ENCODE measurements around the gene NMRAL1. TPM values are rescaled to one million over a fixed set of nuclear protein-coding genes. Genes with fewer than 3 reads are reported as not detected.

NMRAL1 gene
- polyA plus RNA-seq, 1 of the 3 experiments (the other 2 are of a cell fraction), result 99.9 TPM

GRCh38 chr16:4452674-4453073 lies 21.8 kb downstream of the NMRAL1 start:
- Histone ChIP-seq H4K20me1 (ENCODE audit: insufficient read depth) (no peaks in the 10 kb centered on the region), H3K9ac (no peak overlapping the region), H3K4me3 (ENCODE audit: low read depth in 2 of 2, low read length in 1 of 2) (no peak overlapping the region), H3K36me3 (replicated peaks in 1 of 2; ENCODE audit: control insufficient read depth in 1 of 2, insufficient read depth in 2 of 2, low read length in 1 of 2) (peaks cover 23 to 52% of the 10 kb centered on the region in 2 experiments), H3K27me3 (ENCODE audit: insufficient read depth) (no peaks in the 10 kb centered on the region), H3K27ac (ENCODE audit: low read depth in 2 of 2, low read length in 1 of 2) (no peak overlapping the region), H3F3A (replicated peaks; ENCODE audit: insufficient read depth) (peaks cover 2% of the 10 kb centered on the region), H3K4me2 (no peak overlapping the region), H2AFZ (ENCODE audit: low read depth) (no peak overlapping the region), H3K4me1 (ENCODE audit: control insufficient read depth in 1 of 2, insufficient read depth in 2 of 2, low read depth in 1 of 2, low read length in 1 of 2) (no peaks in the 10 kb centered on the region), H3K9me2 (no peaks in the 10 kb centered on the region), H3K79me2 (ENCODE audit: insufficient read depth) (no peaks in the 10 kb centered on the region), H3K9me3 (no peaks in the 10 kb centered on the region)
- WGBS (ENCODE audit: low lambda C conversion rate), result 95% methylated on average over 5 of the region's 5 CpGs
- no peak for DNase-seq
- TF ChIP-seq NFIC (IDR thresholded peaks at IDR 0.05; ENCODE audit: borderline replicate concordance) (no peak), TCF12 (IDR thresholded peaks at IDR 0.05) (no peak), RXRA (IDR thresholded peaks at IDR 0.05; ENCODE audit: borderline replicate concordance, low read depth) (no peak), POLR2AphosphoS5 (IDR thresholded peaks at IDR 0.05; ENCODE audit: low read depth, low read length) (no peak)
- TF ChIP-seq, protein P1, sequence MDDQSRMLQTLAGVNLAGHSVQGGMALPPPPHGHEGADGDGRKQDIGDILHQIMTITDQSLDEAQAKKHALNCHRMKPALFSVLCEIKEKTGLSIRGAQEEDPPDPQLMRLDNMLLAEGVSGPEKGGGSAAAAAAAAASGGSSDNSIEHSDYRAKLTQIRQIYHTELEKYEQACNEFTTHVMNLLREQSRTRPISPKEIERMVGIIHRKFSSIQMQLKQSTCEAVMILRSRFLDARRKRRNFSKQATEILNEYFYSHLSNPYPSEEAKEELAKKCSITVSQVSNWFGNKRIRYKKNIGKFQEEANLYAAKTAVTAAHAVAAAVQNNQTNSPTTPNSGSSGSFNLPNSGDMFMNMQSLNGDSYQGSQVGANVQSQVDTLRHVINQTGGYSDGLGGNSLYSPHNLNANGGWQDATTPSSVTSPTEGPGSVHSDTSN (IDR thresholded peaks at IDR 0.05), result no peak
- ChIA-PET CTCF (interaction anchor here (0.9 kb wide), 1 partner anchor 191 kb away, joined by 3 read pairs; no protein-coding TSS in a partner anchor), POLR2A (interaction anchor here (1.0 kb wide), 1 partner anchor 22 kb away, joined by 3 read pairs; the partner anchor contains the start of gene NMRAL1)

DNA sequence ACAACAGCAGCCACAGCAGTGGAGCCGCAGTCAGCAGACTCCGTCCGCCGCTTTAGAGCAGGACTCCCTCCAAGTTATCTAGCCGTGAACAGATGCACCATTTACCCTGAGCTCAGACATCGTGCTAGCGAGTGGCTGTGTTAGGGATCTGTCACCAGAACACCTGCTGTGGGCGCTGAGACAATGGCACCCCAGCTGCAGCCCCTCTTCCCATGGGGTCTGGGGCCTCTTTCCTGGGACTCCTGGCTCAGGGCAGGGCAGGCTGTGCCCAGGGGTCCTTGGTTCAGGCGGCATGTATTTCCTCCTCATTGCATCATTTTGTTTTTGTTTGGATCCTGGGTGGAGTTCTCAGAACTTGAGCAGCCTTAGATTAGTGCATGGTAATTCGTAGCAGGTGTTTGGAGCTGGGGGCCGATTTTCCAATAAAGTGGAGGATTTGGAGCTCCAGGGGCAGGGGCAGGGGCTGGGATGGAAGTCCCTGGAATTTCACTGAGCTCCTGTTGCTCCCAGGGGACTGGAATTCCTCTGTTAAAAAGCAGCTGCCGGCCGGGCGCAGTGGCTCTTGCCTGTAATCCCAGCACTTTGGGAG lies 23.4 kb downstream of the NMRAL1 start:
- Histone ChIP-seq H3K4me3 (ENCODE audit: low read depth in 2 of 2, low read length in 1 of 2) (no peak overlapping the region), H3K36me3 (replicated peaks in 1 of 2; ENCODE audit: control insufficient read depth in 1 of 2, insufficient read depth in 2 of 2, low read length in 1 of 2) (peaks cover 16 to 55% of the 10 kb centered on the region in 2 experiments), H3K9me2 (no peaks in the 10 kb centered on the region), H3K79me2 (ENCODE audit: insufficient read depth) (no peaks in the 10 kb centered on the region), H3K4me1 (ENCODE audit: control insufficient read depth in 1 of 2, insufficient read depth in 2 of 2, low read depth in 1 of 2, low read length in 1 of 2) (no peaks in the 10 kb centered on the region), H3K9ac (no peak overlapping the region), H4K20me1 (ENCODE audit: insufficient read depth) (no peaks in the 10 kb centered on the region), H3F3A (replicated peaks; ENCODE audit: insufficient read depth) (no peaks in the 10 kb centered on the region), H3K4me2 (no peak overlapping the region), H3K9me3 (no peaks in the 10 kb centered on the region), H2AFZ (ENCODE audit: low read depth) (no peak overlapping the region), H3K27me3 (ENCODE audit: insufficient read depth) (no peaks in the 10 kb centered on the region), H3K27ac (ENCODE audit: low read depth in 2 of 2, low read length in 1 of 2) (no peak overlapping the region)
- 84% methylated on average over 11 of the region's 14 CpGs for WGBS (ENCODE audit: low lambda C conversion rate)
- DNase-seq, result no peak
- ChIA-PET CTCF (interaction anchor here (1.0 kb wide), 1 partner anchor 48 kb away, joined by 3 read pairs; no protein-coding TSS in a partner anchor), POLR2A (interaction anchor here (1.5 kb wide), 1 partner anchor 9 kb away, joined by 4 read pairs; no protein-coding TSS in a partner anchor)
- TF ChIP-seq TAF1 (IDR thresholded peaks at IDR 0.05; ENCODE audit: borderline replicate concordance, low read depth, low read length), result no peak
- no peak for TF ChIP-seq RFX5 (IDR thresholded peaks at IDR 0.05; ENCODE audit: low read length)
- TF ChIP-seq RCOR1 (IDR thresholded peaks at IDR 0.05; ENCODE audit: low read length), result no peak
- no peak for TF ChIP-seq USF1 (IDR thresholded peaks at IDR 0.05; ENCODE audit: borderline replicate concordance, low read depth)
- no peak for TF ChIP-seq YY1 (IDR thresholded peaks at IDR 0.05; ENCODE audit: low read depth)
- TF ChIP-seq EZH2phosphoT487 (IDR thresholded peaks at IDR 0.05; ENCODE audit: borderline replicate concordance, low read depth), result no peak
- no peak for TF ChIP-seq FOXM1 (IDR thresholded peaks at IDR 0.05; ENCODE audit: low read depth)
- TF ChIP-seq NRF1 (IDR thresholded peaks at IDR 0.05; ENCODE audit: low read depth, low read length), result no peak
- TF ChIP-seq EP300 (IDR thresholded peaks at IDR 0.05; ENCODE audit: borderline replicate concordance in 1 of 2, low read depth in 1 of 2, low read length in 1 of 2), result no peak
- TF ChIP-seq, protein P1 (IDR thresholded peaks at IDR 0.05), result no peak
- no peak for TF ChIP-seq CTCF (IDR thresholded peaks at IDR 0.05)
- no peak for TF ChIP-seq JUND (IDR thresholded peaks at IDR 0.05)
- no peak for TF ChIP-seq MEF2A (IDR thresholded peaks at IDR 0.05; ENCODE audit: borderline replicate concordance, low read depth)
- TF ChIP-seq TCF12 (IDR thresholded peaks at IDR 0.05), result no peak
- no peak for TF ChIP-seq GATA2 (CRISPR knock-in tag; IDR thresholded peaks at IDR 0.05)
- no peak for TF ChIP-seq FOXJ3 (CRISPR knock-in tag; IDR thresholded peaks at IDR 0.05)
- no peak for TF ChIP-seq MXI1 (IDR thresholded peaks at IDR 0.05; ENCODE audit: low read depth, low read length)
